NT2/D1 (cell line): ENCODE data around the gene FKBP10.

ENCODE experiments used
- SUZ12 ChIP-seq: IDR thresholded peaks from 2 replicates; pipeline ENCODE4 v1.6.1; 2011; ENCODE audit not compliant: insufficient read length, insufficient read depth; ENCODE audit errors: extremely low read depth
- YY1 ChIP-seq: IDR thresholded peaks from 2 replicates; pipeline ENCODE4 v1.6.1; 2011; ENCODE audit not compliant: insufficient read length, insufficient read depth
- ZNF274 ChIP-seq: IDR thresholded peaks from 2 replicates; pipeline ENCODE4 v1.6.1; 2011; ENCODE audit warnings: mild to moderate bottlenecking, low read depth, low read length

- TF ChIP-seq YY1, result no peak
- TF ChIP-seq SUZ12, result no peak
- TF ChIP-seq ZNF274, result no peak
These were observed 9.0 kb downstream of the FKBP10 start for GRCh38 chr17:41821776-41822175.
